ENCODE results near the gene PADI2.

Gene PADI2

GRCh38 chr1:17018849-17019248, 100.4 kb downstream of the PADI2 start:
- DNase-seq (ENCODE audit: low read depth): no peak

GRCh38 chr1:17017435-17017834, 101.8 kb downstream of the PADI2 start:
- DNase-seq (ENCODE audit: low read depth): no peak

All from EH (cell line).